Measurements from ENCODE around the gene KRTAP5-10. TPM values are rescaled to one million over a fixed set of nuclear protein-coding genes. Genes with fewer than 3 reads are reported as not detected.
"Not testable (repeated sequence)": the region's sequence is repeated elsewhere in the genome, so short reads cannot be mapped to it uniquely, and the experiment has no call there.

The KRTAP5-10 gene
- total RNA-seq, 1 donor from 2014 or later: not detected

DNA sequence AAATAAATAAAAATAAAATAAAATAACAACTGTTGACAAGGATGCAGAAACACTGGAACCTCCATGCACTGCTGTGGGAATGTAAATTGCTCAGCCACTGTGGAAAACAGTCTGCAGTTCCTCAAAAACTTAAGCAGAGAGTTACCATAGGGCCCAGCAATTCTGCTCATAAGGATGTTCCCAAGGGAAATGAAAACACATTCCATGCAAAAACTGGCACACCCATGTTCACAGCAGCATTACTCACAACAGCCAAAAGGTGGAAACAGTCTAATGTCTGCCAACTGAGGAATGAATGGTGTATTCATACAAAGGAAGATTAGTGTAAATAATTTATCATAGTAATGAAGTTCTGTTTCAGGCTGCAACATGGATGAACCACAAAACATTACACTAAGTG, 3.2 kb upstream of the KRTAP5-10 start:
- peaks cover 20% of the 10 kb centered on the region for H3K4me1 Mint-ChIP-seq (ENCODE audit: unreplicated experiment)
- peaks cover 5% of the 10 kb centered on the region for H3K9me3 Mint-ChIP-seq

DNA sequence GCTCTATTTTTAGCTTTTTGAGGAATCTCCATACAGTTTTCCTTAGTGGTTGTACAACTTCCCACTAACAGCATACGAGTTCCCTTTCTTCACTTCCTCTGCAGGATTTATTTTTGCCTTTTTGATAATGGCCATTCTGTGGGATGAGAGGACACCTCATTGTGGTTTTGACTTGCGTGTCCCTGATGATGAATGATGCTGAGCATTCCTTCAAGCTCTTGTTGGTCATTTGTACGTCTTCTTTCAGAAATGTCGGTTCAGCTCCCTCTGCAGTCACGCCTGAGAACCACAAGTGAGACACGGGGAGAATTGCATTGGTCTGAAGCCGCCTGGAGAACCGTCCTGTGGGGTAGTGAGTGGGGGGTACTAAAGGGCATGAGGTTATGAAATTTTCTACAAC, 2.0 kb upstream of the KRTAP5-10 start:
- Mint-ChIP-seq H3K36me3 (no peaks in the 10 kb centered on the region), H3K27me3 (peaks cover 24% of the 10 kb centered on the region), H3K9me3 (peaks cover 5% of the 10 kb centered on the region), H3K27ac (no peak overlapping the region), H3K4me3 (no peak overlapping the region), H3K4me1 (ENCODE audit: unreplicated experiment) (peaks cover 30% of the 10 kb centered on the region)
- TF ChIP-seq, protein P1, sequence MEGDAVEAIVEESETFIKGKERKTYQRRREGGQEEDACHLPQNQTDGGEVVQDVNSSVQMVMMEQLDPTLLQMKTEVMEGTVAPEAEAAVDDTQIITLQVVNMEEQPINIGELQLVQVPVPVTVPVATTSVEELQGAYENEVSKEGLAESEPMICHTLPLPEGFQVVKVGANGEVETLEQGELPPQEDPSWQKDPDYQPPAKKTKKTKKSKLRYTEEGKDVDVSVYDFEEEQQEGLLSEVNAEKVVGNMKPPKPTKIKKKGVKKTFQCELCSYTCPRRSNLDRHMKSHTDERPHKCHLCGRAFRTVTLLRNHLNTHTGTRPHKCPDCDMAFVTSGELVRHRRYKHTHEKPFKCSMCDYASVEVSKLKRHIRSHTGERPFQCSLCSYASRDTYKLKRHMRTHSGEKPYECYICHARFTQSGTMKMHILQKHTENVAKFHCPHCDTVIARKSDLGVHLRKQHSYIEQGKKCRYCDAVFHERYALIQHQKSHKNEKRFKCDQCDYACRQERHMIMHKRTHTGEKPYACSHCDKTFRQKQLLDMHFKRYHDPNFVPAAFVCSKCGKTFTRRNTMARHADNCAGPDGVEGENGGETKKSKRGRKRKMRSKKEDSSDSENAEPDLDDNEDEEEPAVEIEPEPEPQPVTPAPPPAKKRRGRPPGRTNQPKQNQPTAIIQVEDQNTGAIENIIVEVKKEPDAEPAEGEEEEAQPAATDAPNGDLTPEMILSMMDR (conservative IDR thresholded peaks at IDR 0.05): peak; percentile 63
- no peak for DNase-seq (ENCODE audit: extremely low spot score, unreplicated experiment)

More for the DNA sequence above, 3.2 kb upstream of the KRTAP5-10 start:
- DNase-seq (ENCODE audit: extremely low spot score, unreplicated experiment): no peak
- Mint-ChIP-seq H3K27me3 (peaks cover 20% of the 10 kb centered on the region), H3K27ac (no peak overlapping the region), H3K4me3 (no peak overlapping the region), H3K36me3 (no peaks in the 10 kb centered on the region)
- TF ChIP-seq, protein P1 (conservative IDR thresholded peaks at IDR 0.05): no peak

DNA sequence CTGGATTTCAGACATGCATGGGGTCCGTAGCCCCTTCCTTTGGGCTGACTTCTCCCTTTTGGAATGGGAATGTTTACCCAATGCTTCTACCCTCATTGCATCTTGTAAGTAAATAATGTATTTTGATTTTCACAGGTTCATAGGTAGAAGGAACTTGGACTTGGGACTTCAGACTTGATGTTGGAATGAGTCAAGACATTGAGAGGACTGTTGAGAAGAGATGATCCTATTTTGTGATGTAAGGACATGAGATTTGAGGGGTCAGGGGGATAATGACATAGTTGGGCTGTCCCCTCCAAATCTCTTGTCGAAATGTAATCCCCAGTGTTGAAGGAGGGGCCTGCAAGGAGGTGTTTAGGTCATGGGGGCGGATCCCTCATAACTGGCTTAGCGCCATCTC, 933 bp upstream of the KRTAP5-10 start:
- no peak overlapping the region for H3K27ac Mint-ChIP-seq
- H3K27me3 Mint-ChIP-seq: peaks cover 24% of the 10 kb centered on the region

DNA sequence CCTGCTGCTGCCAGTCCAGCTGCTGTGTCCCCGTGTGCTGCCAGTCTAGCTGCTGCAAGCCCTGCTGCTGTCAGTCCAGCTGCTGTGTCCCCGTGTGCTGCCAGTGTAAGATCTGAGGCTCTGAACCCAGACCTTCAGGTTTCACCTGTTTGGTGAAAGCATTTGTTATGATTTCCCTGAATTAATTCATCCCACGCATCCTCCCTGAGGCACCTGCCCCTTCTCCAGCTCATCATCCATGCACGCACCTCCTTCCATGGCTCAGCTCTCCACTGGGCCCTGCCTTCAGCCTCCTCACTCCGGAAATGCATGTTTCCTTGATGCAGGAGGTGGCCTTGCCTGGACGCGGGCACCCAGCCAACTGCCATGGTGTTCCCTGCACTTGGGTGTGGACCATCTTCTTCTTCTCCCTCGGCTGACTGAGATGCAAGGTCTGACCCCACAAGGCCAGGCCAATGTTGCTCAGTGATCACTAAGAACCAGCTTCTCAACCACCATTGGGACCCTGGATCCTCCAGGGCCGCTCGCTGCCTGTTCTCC, 788 bp downstream of the KRTAP5-10 start:
- peaks cover 5% of the 10 kb centered on the region for H3K9me3 Mint-ChIP-seq
- no peak overlapping the region for H3K27ac Mint-ChIP-seq
- TF ChIP-seq, protein P1 (conservative IDR thresholded peaks at IDR 0.05): no peak
- DNase-seq (ENCODE audit: extremely low spot score, unreplicated experiment): no peak
- no peak overlapping the region for H3K4me3 Mint-ChIP-seq
- H3K27me3 Mint-ChIP-seq: peaks cover 26% of the 10 kb centered on the region
- H3K4me1 Mint-ChIP-seq (ENCODE audit: unreplicated experiment): peaks cover 35% of the 10 kb centered on the region
- H3K36me3 Mint-ChIP-seq: no peaks in the 10 kb centered on the region

More for the DNA sequence above, 933 bp upstream of the KRTAP5-10 start:
- Mint-ChIP-seq H3K36me3 (no peaks in the 10 kb centered on the region), H3K4me3 (no peak overlapping the region), H3K9me3 (peaks cover 5% of the 10 kb centered on the region), H3K4me1 (ENCODE audit: unreplicated experiment) (peaks cover 30% of the 10 kb centered on the region)
- TF ChIP-seq, protein P1 (conservative IDR thresholded peaks at IDR 0.05): no peak
- no peak for DNase-seq (ENCODE audit: extremely low spot score, unreplicated experiment)

DNA sequence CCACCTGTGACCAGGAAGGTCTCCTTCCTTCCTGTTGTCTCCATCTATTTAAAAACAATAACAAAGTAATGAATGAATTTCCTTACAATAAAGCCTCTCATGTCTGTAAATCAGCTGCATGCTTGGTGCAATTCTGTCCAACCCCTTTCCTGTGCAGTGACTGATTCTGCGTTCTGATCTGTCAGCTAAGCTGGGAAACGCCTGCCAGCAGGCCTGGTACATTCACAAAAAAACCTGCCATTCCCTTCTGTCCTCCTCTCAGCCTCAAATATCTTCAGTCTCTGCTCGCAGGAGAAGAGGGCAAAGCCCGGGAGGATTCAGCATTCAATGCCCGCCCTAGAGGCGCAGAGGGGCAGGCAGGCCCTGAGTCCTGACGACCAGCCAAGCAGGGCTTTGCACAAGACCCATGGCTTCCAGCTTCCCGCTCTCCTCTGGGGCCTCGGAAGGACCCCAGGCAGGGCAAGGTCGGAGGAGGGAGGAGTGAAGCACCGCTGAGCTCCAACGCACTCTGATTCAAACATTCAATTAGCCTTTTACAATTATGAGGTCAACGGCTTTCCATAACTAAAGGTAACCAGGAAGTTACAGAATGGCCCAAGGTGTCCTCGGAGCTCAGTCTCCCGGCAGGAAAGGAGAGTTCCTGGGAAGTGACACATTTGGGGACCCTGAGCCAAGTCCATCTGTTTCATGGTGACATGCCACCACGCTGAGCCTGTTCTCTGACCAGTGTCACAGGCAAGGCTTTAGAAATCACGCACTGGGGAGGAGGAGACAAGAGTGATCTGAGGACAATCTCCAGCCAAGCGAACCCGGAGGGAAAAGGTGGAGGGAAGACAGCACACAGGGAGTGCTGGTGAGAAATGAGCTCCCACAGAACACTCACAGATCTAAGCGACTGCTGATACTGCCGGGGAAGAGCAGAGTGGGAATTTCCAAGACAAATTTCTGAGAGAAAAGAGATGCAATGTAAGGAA, 1.6 kb downstream of the KRTAP5-10 start:
- peak overlapping the region; percentile 40 for H3K27ac Mint-ChIP-seq
- H3K36me3 Mint-ChIP-seq; H3K9me3 Mint-ChIP-seq; H3K4me3 Mint-ChIP-seq; DNase-seq (ENCODE audit: extremely low spot score, unreplicated experiment): not testable (repeated sequence)
- H3K4me1 Mint-ChIP-seq (ENCODE audit: unreplicated experiment): peaks cover 35% of the 10 kb centered on the region
- H3K27me3 Mint-ChIP-seq: peaks cover 22% of the 10 kb centered on the region

DNA sequence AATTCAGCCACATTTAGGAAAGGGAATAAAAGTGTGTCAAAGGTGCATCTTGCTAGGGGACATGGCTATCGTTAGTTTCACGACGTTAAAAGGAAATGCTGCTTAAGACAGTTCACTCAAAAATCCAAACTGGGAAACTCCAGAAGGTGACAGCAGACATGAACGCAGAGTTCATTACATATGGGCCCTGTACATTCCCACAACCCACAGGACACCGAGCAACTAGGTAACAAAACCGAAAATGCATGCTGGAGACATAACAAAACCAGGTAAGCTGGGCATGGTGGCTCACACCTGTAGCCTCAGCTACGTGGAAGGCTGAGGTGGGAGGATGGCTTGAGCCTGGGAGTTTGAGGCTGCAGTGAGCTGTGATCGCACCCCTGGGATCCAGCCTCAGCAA, 2.3 kb downstream of the KRTAP5-10 start:
- Mint-ChIP-seq H3K27me3 (peaks cover 22% of the 10 kb centered on the region), H3K4me1 (ENCODE audit: unreplicated experiment) (peaks cover 35% of the 10 kb centered on the region), H3K27ac (peak overlapping the region; percentile 40)
- not testable (repeated sequence) for DNase-seq (ENCODE audit: extremely low spot score, unreplicated experiment); H3K36me3 Mint-ChIP-seq; H3K9me3 Mint-ChIP-seq; H3K4me3 Mint-ChIP-seq
